Gastrocnemius medialis (tissue), 4 donors: ENCODE data around the gene EIF3K.

Source experiments
- POLR2A ChIP-seq, 2 donors: fragments of 450-650 bp; IDR thresholded peaks; one replicate each; pipeline ENCODE4 v1.6.1; 2017; ENCODE audit warnings: antibody characterized with exemption in 2 of 2, mild to moderate bottlenecking in 2 of 2, moderate library complexity in 2 of 2
- TF ChIP-seq, protein P1 (sequence below), 5 experiments: fragments of 450-650 bp in 3 of 5; fragments of 200-600 bp in 2 of 5; sonication (generic) in 2 of 5; IDR thresholded peaks in 4 of 5; conservative IDR thresholded peaks in 1 of 5; 1 replicate in 4 of 5; 2 replicates in 1 of 5; pipeline ENCODE4 v1.5.1; 2016 to 2019; ENCODE audit warnings: antibody characterized with exemption in 5 of 5, mild to moderate bottlenecking in 3 of 5, moderate library complexity in 3 of 5

GRCh38 chr19:38615007-38615581 is 3.9 kb upstream of the EIF3K start:
- TF ChIP-seq, protein P1, sequence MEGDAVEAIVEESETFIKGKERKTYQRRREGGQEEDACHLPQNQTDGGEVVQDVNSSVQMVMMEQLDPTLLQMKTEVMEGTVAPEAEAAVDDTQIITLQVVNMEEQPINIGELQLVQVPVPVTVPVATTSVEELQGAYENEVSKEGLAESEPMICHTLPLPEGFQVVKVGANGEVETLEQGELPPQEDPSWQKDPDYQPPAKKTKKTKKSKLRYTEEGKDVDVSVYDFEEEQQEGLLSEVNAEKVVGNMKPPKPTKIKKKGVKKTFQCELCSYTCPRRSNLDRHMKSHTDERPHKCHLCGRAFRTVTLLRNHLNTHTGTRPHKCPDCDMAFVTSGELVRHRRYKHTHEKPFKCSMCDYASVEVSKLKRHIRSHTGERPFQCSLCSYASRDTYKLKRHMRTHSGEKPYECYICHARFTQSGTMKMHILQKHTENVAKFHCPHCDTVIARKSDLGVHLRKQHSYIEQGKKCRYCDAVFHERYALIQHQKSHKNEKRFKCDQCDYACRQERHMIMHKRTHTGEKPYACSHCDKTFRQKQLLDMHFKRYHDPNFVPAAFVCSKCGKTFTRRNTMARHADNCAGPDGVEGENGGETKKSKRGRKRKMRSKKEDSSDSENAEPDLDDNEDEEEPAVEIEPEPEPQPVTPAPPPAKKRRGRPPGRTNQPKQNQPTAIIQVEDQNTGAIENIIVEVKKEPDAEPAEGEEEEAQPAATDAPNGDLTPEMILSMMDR (IDR thresholded peaks at IDR 0.05 in 4 of 5, conservative IDR thresholded peaks at IDR 0.05 in 1 of 5) = no peak
- TF ChIP-seq POLR2A (IDR thresholded peaks at IDR 0.05) = no peak
